ENCODE results near the gene C5orf58. TPM values are rescaled to one million over a fixed set of nuclear protein-coding genes. Genes with fewer than 3 reads are reported as not detected.

Gene C5orf58
- total and polyA plus RNA-seq, 9 of the 15 experiments (the other 6 are each of a cell fraction or from before 2014, with no cell fraction given), result 1.5 to 7.6 (median 5.3) TPM

- TF ChIP-seq PBX2 (CRISPR knock-in tag; IDR thresholded peaks at IDR 0.05; ENCODE audit: low read depth) (no peak), PBX2 (tag; conservative IDR thresholded peaks at IDR 0.05; ENCODE audit: low read depth) (peak; percentile 58; the same call in 1 of the 2 replicates), HDAC2 (IDR thresholded peaks at IDR 0.05) (no peak), REST (IDR thresholded peaks at IDR 0.05; ENCODE audit: borderline replicate concordance) (peak; percentile 82), REST (CRISPR knock-in tag; IDR thresholded peaks at IDR 0.05; ENCODE audit: low read depth) (no peak), TCFL5 (CRISPR knock-in tag; conservative IDR thresholded peaks at IDR 0.05) (no peak), MAFG (tag; conservative IDR thresholded peaks at IDR 0.05) (peak; percentile 81), NFE2L1 (tag; IDR thresholded peaks at IDR 0.05; ENCODE audit: borderline replicate concordance, low read depth) (no peak), BRD4 (IDR thresholded peaks at IDR 0.05) (no peak), ELK3 (CRISPR knock-in tag; IDR thresholded peaks at IDR 0.05) (no peak)
Observed at GRCh38 chr5:170265522-170265921, 32.7 kb downstream of the C5orf58 start (continued).
